Stomach smooth muscle (tissue), 2 donors: ENCODE data around the gene PSMD14.

ENCODE experiments used
- H3K27ac ChIP-seq: one replicate; pipeline ENCODE4 v1.7.0; 2013; ENCODE audit warnings: mild to moderate bottlenecking, low read length, inconsistent platforms
- H3K27me3 ChIP-seq, 2 donors: one replicate each; pipeline ENCODE4 v1.7.0; 2013; ENCODE audit warnings: low read length in 2 of 2; ENCODE audit not compliant: insufficient read depth in 2 of 2, control insufficient read depth in 1 of 2
- H3K36me3 ChIP-seq, 2 donors: one replicate each; pipeline ENCODE4 v1.7.0; 2013; ENCODE audit warnings: low read length in 2 of 2; ENCODE audit not compliant: control insufficient read depth in 2 of 2, insufficient read depth in 2 of 2
- H3K4me1 ChIP-seq: one replicate; pipeline ENCODE4 v1.7.0; 2013; ENCODE audit warnings: low read length; ENCODE audit not compliant: control insufficient read depth, insufficient read depth
- H3K4me3 ChIP-seq, 2 donors: one replicate each; pipeline ENCODE4 v1.7.0; 2013; ENCODE audit warnings: low read length in 2 of 2
- H3K9ac ChIP-seq, 2 donors: one replicate each; pipeline ENCODE4 v1.7.0; 2013; ENCODE audit warnings: low read length in 2 of 2, mild to moderate bottlenecking in 1 of 2
- H3K9me3 ChIP-seq, 2 donors: one replicate each; pipeline ENCODE4 v1.7.0; 2013; ENCODE audit warnings: low read length in 2 of 2; ENCODE audit not compliant: control insufficient read depth in 2 of 2
- donor health status: healthy.
- donor health status: Pancreatic carcinoma.

The PSMD14 gene

DNA sequence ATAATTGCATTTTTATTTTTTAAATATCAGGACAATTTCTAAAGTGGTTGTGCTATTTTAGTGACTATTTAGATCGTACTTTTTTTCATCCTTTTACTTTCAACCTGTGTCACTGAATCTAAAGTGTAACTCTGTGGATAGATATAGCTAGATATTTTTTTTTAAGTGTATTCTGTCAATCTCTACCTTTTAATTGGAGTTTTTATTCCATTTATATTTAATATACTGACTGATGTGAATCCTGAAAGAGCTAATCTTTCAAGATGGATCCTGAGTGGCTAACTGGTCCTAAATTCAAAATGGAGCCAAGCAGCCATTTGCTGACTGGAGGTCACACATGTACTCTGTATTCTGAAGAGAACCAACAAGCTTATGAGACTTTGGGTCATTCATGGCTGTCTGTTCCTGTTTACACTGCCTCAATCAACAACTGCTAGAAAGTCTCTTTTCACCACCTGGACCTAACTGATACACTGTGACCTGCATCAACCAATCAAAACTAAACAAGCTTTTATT is 4.6 kb upstream of the PSMD14 start:
- no peaks in the 10 kb centered on the region for H3K27me3 ChIP-seq
- H3K36me3 ChIP-seq, result no peaks in the 10 kb centered on the region
- no peaks in the 10 kb centered on the region for H3K4me1 ChIP-seq
- no peak overlapping the region for H3K9ac ChIP-seq
- no peak overlapping the region for H3K27ac ChIP-seq
- no peak overlapping the region for H3K4me3 ChIP-seq
- no peaks in the 10 kb centered on the region for H3K9me3 ChIP-seq

DNA sequence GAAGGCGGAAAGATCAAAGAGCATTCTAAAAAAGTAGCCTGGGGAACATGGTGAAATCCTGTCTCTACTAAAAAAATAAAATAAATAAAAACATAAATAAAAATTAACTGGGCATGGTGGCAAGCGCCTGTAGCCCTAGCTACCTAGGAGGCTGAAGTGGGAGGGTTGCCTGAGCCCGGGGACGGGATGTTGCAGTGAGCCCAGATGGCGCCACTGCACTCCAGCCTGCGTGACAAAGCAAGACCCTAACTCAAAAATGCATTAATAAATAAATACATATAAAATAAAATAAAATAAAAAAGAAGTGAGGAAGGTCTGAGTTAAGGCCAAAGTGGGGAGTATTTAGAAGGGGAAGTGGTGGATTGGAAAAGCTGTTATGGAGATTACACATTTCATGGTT is 1.3 kb upstream of the PSMD14 start:
- no peaks in the 10 kb centered on the region for H3K27me3 ChIP-seq
- H3K4me1 ChIP-seq, result no peaks in the 10 kb centered on the region
- no peaks in the 10 kb centered on the region for H3K36me3 ChIP-seq
- H3K4me3 ChIP-seq, result no peak overlapping the region
- H3K9me3 ChIP-seq, result no peaks in the 10 kb centered on the region
- H3K9ac ChIP-seq, result no peak overlapping the region
- no peak overlapping the region for H3K27ac ChIP-seq

DNA sequence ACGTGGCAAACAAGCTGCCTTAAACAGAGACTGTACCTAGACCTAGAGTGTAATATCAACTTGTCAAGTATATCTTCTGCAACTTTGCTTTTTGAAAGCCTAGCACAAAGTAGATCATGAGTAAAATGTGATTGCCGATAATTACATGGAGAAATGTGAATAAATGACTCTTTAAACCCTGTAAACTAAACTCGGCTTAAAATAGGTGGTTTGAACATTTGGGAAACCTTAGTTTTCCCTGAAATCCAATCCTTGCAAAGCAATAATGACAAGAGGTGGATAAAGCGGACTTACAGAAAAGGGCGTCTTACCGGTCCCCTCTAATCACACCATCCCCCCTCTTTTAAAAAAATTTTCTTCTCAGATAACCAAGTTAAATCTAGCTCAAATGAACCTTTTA is 549 bp upstream of the PSMD14 start:
- Histone ChIP-seq H3K36me3 (no peaks in the 10 kb centered on the region), H3K27ac (peak overlapping the region; percentile 62), H3K27me3 (no peaks in the 10 kb centered on the region), H3K9ac (peak overlapping the region; percentile 80 to 94), H3K4me3 (peak overlapping the region; percentile 81 to 90), H3K4me1 (no peaks in the 10 kb centered on the region), H3K9me3 (no peaks in the 10 kb centered on the region)

DNA sequence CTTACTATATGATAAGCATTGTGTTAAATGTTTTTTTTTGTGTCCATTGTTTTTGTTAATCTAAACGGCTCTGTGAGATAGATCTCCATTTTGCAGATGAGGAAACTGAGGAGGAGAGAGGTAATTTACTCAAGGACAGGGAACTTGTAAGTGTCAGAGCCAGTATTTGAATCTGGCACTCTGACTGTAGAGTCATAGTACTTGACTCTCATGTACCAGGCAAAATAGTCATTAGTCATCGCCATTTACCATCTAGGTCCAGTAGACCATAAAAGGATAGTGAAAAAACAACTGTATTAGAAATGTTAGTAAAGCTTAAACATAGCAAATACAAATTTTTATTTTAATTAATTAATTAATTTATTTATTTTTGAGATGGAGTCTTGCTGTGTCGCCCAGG is 4.8 kb downstream of the PSMD14 start:
- no peaks in the 10 kb centered on the region for H3K27me3 ChIP-seq
- H3K9ac ChIP-seq, result no peak overlapping the region
- H3K36me3 ChIP-seq, result no peaks in the 10 kb centered on the region
- no peak overlapping the region for H3K27ac ChIP-seq
- no peak overlapping the region for H3K4me3 ChIP-seq
- no peaks in the 10 kb centered on the region for H3K9me3 ChIP-seq
- no peaks in the 10 kb centered on the region for H3K4me1 ChIP-seq

DNA sequence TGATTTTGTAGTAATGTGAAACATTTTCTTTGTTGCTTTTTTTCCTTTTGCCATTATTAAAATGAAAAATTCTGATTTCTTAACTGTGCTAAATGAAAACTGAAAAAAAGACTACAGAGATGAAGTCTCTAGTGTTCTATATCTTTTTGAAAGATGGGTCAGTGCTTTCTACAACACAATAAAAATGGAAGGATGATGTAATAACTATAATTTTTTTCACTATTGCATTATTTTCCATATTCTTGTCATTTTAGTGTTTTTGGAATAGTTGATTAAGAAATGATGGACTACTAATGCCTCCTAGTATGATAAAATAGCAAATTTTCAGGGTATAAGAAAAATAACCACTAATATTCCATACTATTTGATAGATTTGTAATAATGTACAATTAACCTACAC is 7.2 kb downstream of the PSMD14 start:
- Histone ChIP-seq H3K4me3 (no peak overlapping the region), H3K27ac (no peak overlapping the region), H3K4me1 (no peaks in the 10 kb centered on the region), H3K36me3 (no peaks in the 10 kb centered on the region), H3K9me3 (no peaks in the 10 kb centered on the region), H3K27me3 (no peaks in the 10 kb centered on the region), H3K9ac (no peak overlapping the region)

DNA sequence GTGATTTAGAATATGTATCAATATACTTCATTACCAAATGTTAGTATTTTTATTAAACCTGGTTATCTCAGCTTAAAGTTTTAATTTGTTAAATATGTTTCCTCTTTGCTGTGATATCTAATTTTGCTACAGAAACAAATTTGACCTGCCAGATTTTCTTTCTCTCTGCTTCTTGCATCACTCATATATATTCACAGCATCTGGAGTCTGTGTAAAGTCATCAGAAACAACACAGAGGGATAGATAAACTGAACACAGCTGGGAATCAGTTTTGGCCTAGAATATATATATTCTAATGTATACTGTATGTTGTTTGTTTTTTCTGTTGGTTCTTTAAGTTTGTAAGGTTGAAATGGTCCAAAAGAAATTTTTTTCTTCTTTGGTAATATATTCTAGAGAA is 8.5 kb downstream of the PSMD14 start:
- Histone ChIP-seq H3K4me3 (no peak overlapping the region), H3K4me1 (no peaks in the 10 kb centered on the region), H3K9ac (no peak overlapping the region), H3K9me3 (no peaks in the 10 kb centered on the region), H3K27me3 (no peaks in the 10 kb centered on the region), H3K27ac (no peak overlapping the region), H3K36me3 (no peaks in the 10 kb centered on the region)

DNA sequence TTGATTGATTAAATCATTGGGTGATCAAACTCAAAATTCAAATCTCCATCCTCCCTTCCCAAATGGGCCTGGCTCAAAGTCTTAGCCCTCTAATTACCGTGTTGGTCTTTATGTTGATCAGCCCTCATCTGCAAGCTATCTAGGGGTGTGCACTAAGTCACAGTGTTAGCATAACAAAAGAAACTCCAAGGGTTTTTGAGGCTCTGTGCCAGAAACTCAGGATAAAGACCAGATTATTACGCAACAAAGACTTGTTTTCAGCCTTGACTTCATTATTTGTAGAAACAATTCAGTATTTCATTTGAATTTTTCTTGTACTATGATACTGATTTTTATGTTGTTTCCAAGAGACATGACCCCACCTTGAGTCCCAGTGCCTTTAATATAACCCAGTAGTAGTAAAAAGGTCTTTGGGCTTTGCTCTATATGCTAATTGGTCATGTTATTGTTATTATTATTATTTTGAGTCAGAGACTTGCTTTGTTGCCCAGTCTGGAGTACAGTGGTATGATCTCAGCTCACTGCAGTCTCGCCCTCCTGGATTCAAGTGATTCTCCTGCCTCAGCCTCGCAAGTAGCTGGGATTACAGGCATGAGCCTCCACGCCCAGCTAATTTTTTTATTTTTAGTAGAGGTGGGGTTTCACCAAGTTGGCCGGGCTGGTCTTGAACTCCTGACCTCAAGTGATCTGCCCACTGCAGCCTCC is 13.9 kb downstream of the PSMD14 start:
- Histone ChIP-seq H3K4me3 (no peak overlapping the region), H3K36me3 (peaks cover 0 to 5% of the 10 kb centered on the region in 2 donors), H3K9me3 (no peaks in the 10 kb centered on the region), H3K27me3 (no peaks in the 10 kb centered on the region), H3K4me1 (no peaks in the 10 kb centered on the region), H3K9ac (no peak overlapping the region), H3K27ac (no peak overlapping the region)

DNA sequence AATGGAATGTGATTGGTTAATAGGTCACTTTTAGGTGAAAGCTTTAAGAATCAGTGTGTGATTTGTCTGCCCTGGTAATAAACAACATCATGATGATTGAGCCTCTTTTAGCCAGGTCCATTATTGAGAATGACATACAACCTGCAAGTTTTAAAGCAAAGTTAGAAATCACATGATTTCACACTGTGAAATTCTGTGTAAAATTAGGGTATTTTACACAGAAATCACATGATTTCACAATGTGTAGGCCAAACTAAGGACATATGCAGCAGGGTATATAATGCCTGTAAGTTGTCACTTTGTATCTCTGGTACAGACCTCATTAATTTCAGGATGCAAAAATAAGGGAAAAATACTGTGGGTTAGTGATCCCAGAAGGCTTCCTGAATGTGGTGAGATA is 16.7 kb downstream of the PSMD14 start:
- Histone ChIP-seq H3K9me3 (no peaks in the 10 kb centered on the region), H3K36me3 (peaks cover 0 to 5% of the 10 kb centered on the region in 2 donors), H3K27me3 (no peaks in the 10 kb centered on the region), H3K4me3 (no peak overlapping the region), H3K27ac (no peak overlapping the region), H3K9ac (no peak overlapping the region), H3K4me1 (no peaks in the 10 kb centered on the region)

DNA sequence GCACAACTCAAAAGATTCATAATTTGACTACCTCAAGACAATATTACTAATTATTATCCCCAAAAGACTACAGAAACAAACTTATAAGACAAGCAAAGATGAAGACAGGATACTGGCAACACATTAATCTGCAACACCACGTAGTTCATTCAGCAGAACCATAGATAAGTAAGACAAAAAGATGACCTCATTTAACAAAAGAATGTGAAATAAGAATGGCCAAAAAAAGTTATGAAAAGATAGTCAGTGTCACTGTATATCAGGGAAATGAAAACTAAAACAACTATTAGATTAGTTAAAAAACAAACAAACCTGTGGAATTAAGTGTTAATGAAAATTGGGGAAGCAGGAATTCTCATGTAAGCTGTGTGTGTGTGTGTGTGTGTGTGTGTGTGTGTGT is 19.4 kb downstream of the PSMD14 start:
- H3K27me3 ChIP-seq, result no peaks in the 10 kb centered on the region

DNA sequence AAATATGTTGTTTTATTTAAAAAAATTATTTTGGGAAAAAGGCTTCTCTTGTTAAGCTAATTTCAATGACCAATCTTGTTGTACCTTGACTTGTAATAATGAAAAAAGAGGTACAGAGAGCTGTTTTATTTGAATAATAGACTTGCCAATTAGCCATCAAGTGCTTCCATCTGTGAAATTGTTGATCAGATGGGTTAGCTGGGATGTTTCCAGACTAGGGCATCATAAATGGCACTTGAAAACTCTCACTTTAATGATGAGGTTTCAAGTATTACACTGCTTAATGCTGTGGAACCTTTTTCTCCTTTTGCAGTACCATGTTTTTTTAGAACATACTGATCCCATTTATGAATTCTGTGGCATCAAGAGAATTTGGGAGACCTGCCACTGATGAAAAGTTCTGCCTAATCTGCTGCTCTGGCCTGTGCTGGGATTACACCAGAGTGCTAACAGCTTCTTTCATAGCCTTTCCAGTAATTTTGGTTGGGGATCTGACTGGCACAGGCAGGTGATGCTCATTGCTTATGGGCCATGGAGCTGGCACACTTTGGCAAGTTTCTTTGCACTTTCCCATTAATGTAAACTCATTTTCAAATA is 24.2 kb downstream of the PSMD14 start:
- Histone ChIP-seq H3K4me3 (no peak overlapping the region), H3K9me3 (no peaks in the 10 kb centered on the region), H3K27ac (no peak overlapping the region), H3K4me1 (no peaks in the 10 kb centered on the region), H3K27me3 (no peaks in the 10 kb centered on the region), H3K36me3 (no peaks in the 10 kb centered on the region), H3K9ac (no peak overlapping the region)

More for the DNA sequence above, 19.4 kb downstream of the PSMD14 start:
- Histone ChIP-seq H3K9ac (no peak overlapping the region), H3K4me3 (no peak overlapping the region), H3K9me3 (no peaks in the 10 kb centered on the region), H3K36me3 (peaks cover 0 to 5% of the 10 kb centered on the region in 2 donors), H3K4me1 (no peaks in the 10 kb centered on the region), H3K27ac (no peak overlapping the region)

DNA sequence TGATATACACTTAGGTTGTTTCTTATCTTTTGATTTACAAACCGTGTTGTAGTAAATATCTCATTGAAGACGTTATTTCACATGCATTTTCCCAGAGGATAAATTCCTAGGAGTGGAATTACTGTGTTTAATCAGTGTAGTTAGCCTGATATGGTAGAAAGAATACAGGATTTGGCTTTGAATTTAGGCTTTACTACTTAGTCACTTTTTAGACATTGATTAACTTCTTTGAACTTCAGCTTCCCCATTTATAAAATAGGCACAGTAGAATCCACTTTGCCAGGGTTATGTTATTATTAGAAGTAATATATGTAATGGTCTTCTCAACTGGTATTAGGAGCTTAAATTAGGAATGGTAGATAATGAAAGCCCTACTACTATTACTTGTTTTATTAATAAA is 27.4 kb downstream of the PSMD14 start:
- Histone ChIP-seq H3K9me3 (no peaks in the 10 kb centered on the region), H3K4me3 (no peak overlapping the region), H3K4me1 (no peaks in the 10 kb centered on the region), H3K27me3 (no peaks in the 10 kb centered on the region), H3K9ac (no peak overlapping the region), H3K36me3 (no peaks in the 10 kb centered on the region), H3K27ac (no peak overlapping the region)
